Spleen (tissue), 11 donors: ENCODE data around the gene TMEM255A. TPM values are rescaled to one million over a fixed set of nuclear protein-coding genes. Genes with fewer than 3 reads are reported as not detected.
"Not testable (repeated sequence)": the region's sequence is repeated elsewhere in the genome, so short reads cannot be mapped to it uniquely, and the experiment has no call there.

Experiments
- DNase-seq: peaks from one replicate; pipeline ENCODE4 v3.0.0-alpha.2; 2020
- H3K27ac ChIP-seq, 8 donors: fragments of 200-600 bp; sonication (generic) in 7 of 8; 1 replicate in 4 of 8; 2 replicates in 4 of 8; pipeline versions ENCODE4 v1.5.0 to v1.8.0; 2016 to 2021; ENCODE audit warnings: inconsistent platforms in 4 of 8, mild to moderate bottlenecking in 4 of 8, moderate library complexity in 1 of 8
- H3K27me3 ChIP-seq, 7 donors: fragments of 200-600 bp; sonication (generic) in 6 of 7; replicated peaks in 1 of 7; 1 replicate in 4 of 7; 2 replicates in 3 of 7; pipeline versions ENCODE4 v1.5.0 to v1.8.0; 2016 to 2021; ENCODE audit warnings: inconsistent platforms in 3 of 7, mild to moderate bottlenecking in 1 of 7
- H3K36me3 ChIP-seq, 6 donors: fragments of 200-600 bp; sonication (generic) in 5 of 6; 1 replicate in 4 of 6; 2 replicates in 2 of 6; pipeline versions ENCODE4 v1.5.0 to v1.8.0; 2016 to 2021; ENCODE audit warnings: inconsistent platforms in 2 of 6
- H3K4me1 ChIP-seq, 6 donors: fragments of 200-600 bp; sonication (generic) in 5 of 6; 1 replicate in 3 of 6; 2 replicates in 3 of 6; pipeline versions ENCODE4 v1.5.0 to v1.8.0; 2016 to 2021; ENCODE audit warnings: inconsistent platforms in 3 of 6
- H3K4me3 ChIP-seq, 8 donors: fragments of 200-600 bp; sonication (generic) in 7 of 8; 1 replicate in 4 of 8; 2 replicates in 4 of 8; pipeline versions ENCODE4 v1.5.0 to v1.8.0; 2016 to 2021; ENCODE audit warnings: inconsistent platforms in 4 of 8, mild to moderate bottlenecking in 4 of 8, moderate library complexity in 2 of 8
- H3K9me3 ChIP-seq, 8 donors: fragments of 200-600 bp; sonication (generic) in 7 of 8; 1 replicate in 4 of 8; 2 replicates in 4 of 8; pipeline versions ENCODE4 v1.5.0 to v1.8.0; 2016 to 2021; ENCODE audit warnings: inconsistent platforms in 4 of 8
- POLR2A ChIP-seq, 3 donors: fragments of 450-650 bp; IDR thresholded peaks; one replicate each; pipeline ENCODE4 v1.5.1; 2017; ENCODE audit warnings: antibody characterized with exemption in 3 of 3, mild to moderate bottlenecking in 1 of 3
- POLR2AphosphoS5 ChIP-seq, 3 donors: sonication (generic); formaldehyde crosslinking; IDR thresholded peaks; one replicate each; pipeline ENCODE4 v1.5.1; 2017; ENCODE audit warnings: antibody characterized with exemption in 3 of 3
- WGBS, 5 donors: extraction: QIAGEN DNeasy Blood & Tissue Kit in 3 of 5; methylation state at CpG; one replicate each; pipeline versions ENCODE4 v1.1.5 to v1.1.7; 2013 to 2018; 5-methylcytosine and 5-hydroxymethylcytosine counted together
- intact Hi-C: fragments of 100-400 bp; cut with DNase I; formaldehyde crosslinking; loops from one replicate; pipeline ENCODE4 v1.15.0; 2023; ENCODE audit warnings: low total_unique reads
- polyA plus RNA-seq, 3 donors: library from polyadenylated mRNA; stranded (reverse); fragments of 200-250 nt; gene quantifications; one replicate each; pipeline ENCODE4 v1.2.1, GENCODE V29; 2013
- total RNA-seq, 7 donors: library from RNA; depleted of rRNA in 3 of 7; stranded (reverse); fragments of >200 nt in 3 of 7; fragmentation: NEBNext Ultra II Directional in 4 of 7; extraction: Animal tissue kit (Norgen Biotek cat#: 25700) in 4 of 7; gene quantifications; one replicate each; pipeline versions ENCODE4 v1.1.0 to v1.2.1, GENCODE V29; 2016 to 2021
- TF ChIP-seq, protein P1 (sequence below), 11 experiments: fragments of 200-600 bp in 7 of 11; fragments of 450-650 bp in 4 of 11; sonication (generic) in 4 of 11; IDR thresholded peaks in 8 of 11; conservative IDR thresholded peaks in 3 of 11; 1 replicate in 7 of 11; 2 replicates in 4 of 11; pipeline versions ENCODE4 v1.4.0 to v1.8.0; 2016 to 2021; ENCODE audit warnings: antibody characterized with exemption in 11 of 11, inconsistent platforms in 4 of 11, mild to moderate bottlenecking in 1 of 11
- donor health status: healthy with polysubstance abuse.
- donor health status: DM: no; HTN: no; CAD: no; lungs with moderate emphysema.
- donor health status: DM: no; HTN: no; CAD: no.
- donor health status: Bipolar disorder and iron deficiency.
- donor health status: healthy.
- donor health status: DM: no; HTN: no; CAD: no.
- donor health status: DM: yes; HTN: yes; CAD: no.

TMEM255A gene
- total and polyA plus RNA-seq, 10 donors = 0.46 to 2.0 (median 1.5) TPM

DNA sequence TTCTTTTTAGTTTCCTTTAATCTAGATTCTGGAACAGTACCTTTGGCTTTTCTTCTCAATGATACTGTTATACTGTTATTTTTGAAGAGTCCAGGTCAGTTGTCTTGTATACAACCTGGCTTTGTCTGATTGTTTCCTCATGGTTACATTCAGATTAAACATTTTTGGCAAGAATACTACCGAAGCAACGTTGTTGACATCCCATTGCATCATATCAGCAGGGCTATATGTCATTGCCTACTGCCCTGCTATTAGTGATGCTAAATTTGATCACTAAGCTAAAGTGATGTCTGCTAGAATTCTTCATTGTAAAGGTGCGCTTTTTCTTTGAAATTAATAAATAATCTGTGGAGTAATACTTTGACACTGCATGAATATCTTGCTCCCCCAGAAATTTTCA is 44.8 kb upstream of the TMEM255A start:
- Histone ChIP-seq H3K4me1 (no peaks in the 10 kb centered on the region), H3K4me3 (no peak overlapping the region), H3K36me3 (no peaks in the 10 kb centered on the region), H3K9me3 (no peaks in the 10 kb centered on the region), H3K27me3 (peaks cover 0 to 16% (median 0%) of the 10 kb centered on the region in 7 donors), H3K27ac (no peak overlapping the region)
- no peak for DNase-seq
- 66 to 81% (median 72%) methylated on average over 3 of the region's 3 CpGs for WGBS, 5 donors
- TF ChIP-seq, protein P1, sequence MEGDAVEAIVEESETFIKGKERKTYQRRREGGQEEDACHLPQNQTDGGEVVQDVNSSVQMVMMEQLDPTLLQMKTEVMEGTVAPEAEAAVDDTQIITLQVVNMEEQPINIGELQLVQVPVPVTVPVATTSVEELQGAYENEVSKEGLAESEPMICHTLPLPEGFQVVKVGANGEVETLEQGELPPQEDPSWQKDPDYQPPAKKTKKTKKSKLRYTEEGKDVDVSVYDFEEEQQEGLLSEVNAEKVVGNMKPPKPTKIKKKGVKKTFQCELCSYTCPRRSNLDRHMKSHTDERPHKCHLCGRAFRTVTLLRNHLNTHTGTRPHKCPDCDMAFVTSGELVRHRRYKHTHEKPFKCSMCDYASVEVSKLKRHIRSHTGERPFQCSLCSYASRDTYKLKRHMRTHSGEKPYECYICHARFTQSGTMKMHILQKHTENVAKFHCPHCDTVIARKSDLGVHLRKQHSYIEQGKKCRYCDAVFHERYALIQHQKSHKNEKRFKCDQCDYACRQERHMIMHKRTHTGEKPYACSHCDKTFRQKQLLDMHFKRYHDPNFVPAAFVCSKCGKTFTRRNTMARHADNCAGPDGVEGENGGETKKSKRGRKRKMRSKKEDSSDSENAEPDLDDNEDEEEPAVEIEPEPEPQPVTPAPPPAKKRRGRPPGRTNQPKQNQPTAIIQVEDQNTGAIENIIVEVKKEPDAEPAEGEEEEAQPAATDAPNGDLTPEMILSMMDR (IDR thresholded peaks at IDR 0.05 in 8 of 11, conservative IDR thresholded peaks at IDR 0.05 in 3 of 11) = no peak
- TF ChIP-seq POLR2AphosphoS5 (IDR thresholded peaks at IDR 0.05) = no peak
- no peak for TF ChIP-seq POLR2A (IDR thresholded peaks at IDR 0.05)
- intact Hi-C loops = no loop called here

DNA sequence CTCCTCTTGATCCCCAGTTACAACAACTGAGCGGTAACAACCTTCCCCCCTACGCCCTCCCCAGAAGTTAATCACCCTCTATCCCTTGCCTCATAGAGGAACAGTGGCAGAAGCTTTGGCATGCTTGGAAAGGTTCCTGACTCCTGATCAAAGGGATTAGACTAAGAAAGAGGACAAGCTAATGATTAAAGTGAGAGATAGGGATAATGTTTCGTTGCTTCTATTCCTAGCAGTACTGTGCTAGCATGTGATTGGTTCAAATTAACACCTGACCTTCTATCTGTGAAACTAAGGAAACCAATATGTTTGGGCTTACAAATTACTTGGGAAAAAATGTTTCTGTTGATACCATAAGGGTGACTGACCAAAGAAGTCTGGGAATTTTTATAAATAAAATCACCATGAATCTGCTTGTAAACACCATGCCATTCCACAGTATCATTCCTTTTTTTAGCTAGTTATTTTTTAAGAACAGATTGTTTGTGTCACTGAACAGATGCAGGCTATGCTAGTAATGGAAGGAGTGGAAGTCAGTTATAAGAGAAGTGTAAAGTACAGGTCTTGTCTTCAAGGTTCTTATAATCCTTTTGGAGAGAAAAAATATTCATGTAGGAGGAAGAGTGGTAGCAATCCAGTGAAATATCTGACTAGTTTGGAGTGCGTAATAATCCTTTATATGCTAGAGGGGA is 39.3 kb upstream of the TMEM255A start:
- intact Hi-C loops = no loop called here
- TF ChIP-seq, protein P1 (IDR thresholded peaks at IDR 0.05 in 8 of 11, conservative IDR thresholded peaks at IDR 0.05 in 3 of 11) = no peak
- TF ChIP-seq POLR2AphosphoS5 (IDR thresholded peaks at IDR 0.05) (no peak), POLR2A (IDR thresholded peaks at IDR 0.05) (no peak)
- no peak overlapping the region for H3K27ac ChIP-seq
- no peak for DNase-seq
- H3K36me3 ChIP-seq = no peaks in the 10 kb centered on the region
- H3K27me3 ChIP-seq = no peaks in the 10 kb centered on the region
- 69 to 88% (median 84%) methylated on average over 4 of the region's 4 CpGs for WGBS, 5 donors
- no peaks in the 10 kb centered on the region for H3K4me1 ChIP-seq
- H3K9me3 ChIP-seq = no peaks in the 10 kb centered on the region
- H3K4me3 ChIP-seq = no peak overlapping the region

DNA sequence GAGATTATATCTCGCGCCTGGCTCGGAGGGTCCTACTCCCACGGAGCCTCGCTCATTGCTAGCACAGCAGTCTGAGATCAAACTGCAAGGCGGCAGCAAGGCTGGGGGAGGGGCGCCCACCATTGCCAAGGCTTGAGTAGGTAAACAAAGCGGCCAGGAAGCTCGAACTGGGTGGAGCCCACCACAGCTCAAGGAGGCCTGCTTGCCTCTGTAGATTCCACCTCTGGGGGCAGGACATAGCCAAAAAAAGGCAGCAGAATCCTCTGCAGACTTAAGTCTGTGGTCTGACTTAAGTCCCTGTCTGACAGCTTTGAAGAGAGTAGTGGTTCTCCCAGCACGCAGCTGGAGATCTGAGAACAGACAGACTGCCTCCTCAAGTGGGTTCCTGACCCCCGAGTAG is 33.3 kb upstream of the TMEM255A start:
- not testable (repeated sequence) for H3K4me3 ChIP-seq

DNA sequence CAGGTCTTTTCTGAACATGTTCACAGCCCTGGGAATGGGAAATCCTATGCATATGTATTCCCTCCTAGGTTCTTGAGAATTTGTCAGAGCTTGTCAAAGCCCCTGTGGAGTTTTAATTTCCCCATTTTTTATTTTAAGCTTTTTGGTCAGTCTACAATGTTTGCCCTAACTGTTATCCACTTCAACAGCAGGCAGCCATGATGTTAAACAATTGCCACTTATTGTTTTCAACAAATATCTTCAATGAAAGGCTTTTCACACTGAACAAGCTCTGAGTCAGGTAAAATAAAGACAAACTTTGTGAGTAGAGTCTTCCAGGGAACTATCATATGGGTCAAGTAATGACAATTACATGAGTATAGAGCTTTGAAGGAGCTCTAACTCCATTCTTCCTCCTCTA is 25.6 kb upstream of the TMEM255A start:
- H3K36me3 ChIP-seq = no peaks in the 10 kb centered on the region
- H3K27ac ChIP-seq = no peak overlapping the region
- intact Hi-C loops = no loop called here
- H3K4me3 ChIP-seq = no peak overlapping the region
- TF ChIP-seq POLR2AphosphoS5 (IDR thresholded peaks at IDR 0.05) = no peak
- TF ChIP-seq POLR2A (IDR thresholded peaks at IDR 0.05) = no peak
- TF ChIP-seq, protein P1 (IDR thresholded peaks at IDR 0.05 in 8 of 11, conservative IDR thresholded peaks at IDR 0.05 in 3 of 11) = no peak
- DNase-seq = no peak
- H3K9me3 ChIP-seq = peaks cover 0 to 59% (median 32%) of the 10 kb centered on the region in 8 donors
- no peaks in the 10 kb centered on the region for H3K4me1 ChIP-seq
- H3K27me3 ChIP-seq = no peaks in the 10 kb centered on the region

More for the DNA sequence above, 33.3 kb upstream of the TMEM255A start:
- H3K27ac ChIP-seq, intact Hi-C loops, H3K36me3 ChIP-seq, DNase-seq, H3K4me1 ChIP-seq: not testable (repeated sequence)
- Histone ChIP-seq H3K27me3 (peaks cover 0 to 14% (median 0%) of the 10 kb centered on the region in 7 donors), H3K9me3 (peaks cover 0 to 11% (median 5%) of the 10 kb centered on the region in 8 donors)
- 68 to 84% (median 79%) methylated on average over 6 to 11 of the region's 11 CpGs for WGBS, 5 donors
